ENCODE data around the gene CWF19L1. TPM values are rescaled to one million over a fixed set of nuclear protein-coding genes. Genes with fewer than 3 reads are reported as not detected.
A peak's percentile ranks its signal among the peaks of the same experiment; 100 is the strongest.

The CWF19L1 gene
- total and polyA plus RNA-seq, 2 of the 13 experiments (the other 11 are each of a cell fraction or from before 2014, with no cell fraction given) = 13.6 to 42.1 TPM

DNA sequence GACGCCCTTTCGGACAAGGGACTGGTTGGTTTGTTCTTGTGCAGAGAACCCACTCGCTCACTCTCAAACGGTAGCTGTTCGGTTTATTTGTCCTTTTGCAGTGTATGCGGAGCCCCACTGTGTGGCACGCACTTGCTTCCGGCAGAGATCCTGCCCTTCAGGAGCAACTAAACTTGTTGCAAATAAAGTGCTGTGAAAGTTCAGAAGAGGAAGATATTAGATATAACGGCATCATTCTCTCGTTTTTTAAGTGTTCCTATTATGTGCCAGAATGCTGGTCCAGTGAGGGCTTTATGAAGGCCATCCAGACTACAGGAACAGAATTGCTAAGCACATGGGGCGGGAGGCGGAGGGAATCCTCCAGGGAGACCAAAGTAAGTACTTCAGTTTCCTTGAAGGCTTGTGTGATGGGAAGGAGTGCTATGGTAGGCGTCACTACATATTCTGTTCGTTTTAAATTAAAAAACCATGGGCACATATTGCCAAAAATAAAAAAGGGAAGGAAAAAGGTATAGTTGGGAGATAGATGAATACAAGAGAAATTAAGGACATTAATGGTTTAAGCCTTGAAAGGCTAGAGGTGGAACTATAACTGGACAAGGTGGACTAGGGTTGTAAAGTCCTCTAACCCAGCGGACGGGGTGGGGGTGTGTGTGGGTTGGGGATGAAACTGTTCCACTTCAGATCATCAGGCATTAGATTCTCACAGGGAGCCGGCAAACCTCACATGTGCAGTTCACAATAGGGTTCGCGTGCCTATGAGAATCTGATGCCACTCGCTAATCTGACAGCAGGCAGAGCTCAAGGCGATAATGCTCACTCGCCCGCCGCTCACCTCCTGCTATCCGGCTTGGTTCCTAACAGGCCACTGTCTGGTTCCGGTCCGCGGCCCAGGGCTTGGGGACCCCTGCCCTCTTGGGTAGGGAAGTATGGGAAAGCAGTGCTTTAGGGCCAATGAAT, 80.9 kb downstream of the CWF19L1 start (continued):
- TF ChIP-seq BORCS8-MEF2B (CRISPR knock-in tag; IDR thresholded peaks at IDR 0.05) (no peak), ZNF772 (CRISPR knock-in tag; IDR thresholded peaks at IDR 0.05) (no peak), GFI1 (CRISPR knock-in tag; IDR thresholded peaks at IDR 0.05; ENCODE audit: borderline replicate concordance) (no peak), ETS1 (CRISPR knock-in tag; IDR thresholded peaks at IDR 0.05) (no peak), STAT5B (CRISPR knock-in tag; IDR thresholded peaks at IDR 0.05) (0 out of 2 replicates have a peak, but pooled peaks have one; percentile 3), MIER3 (CRISPR knock-in tag; IDR thresholded peaks at IDR 0.05; ENCODE audit: borderline replicate concordance) (no peak), BHLHE40 (IDR thresholded peaks at IDR 0.05; ENCODE audit: low read length) (no peak), KDM4B (CRISPR knock-in tag; IDR thresholded peaks at IDR 0.05) (no peak), AHR (CRISPR knock-in tag; IDR thresholded peaks at IDR 0.05) (peak; percentile 35; the same call in 1 of the 2 replicates), SKI (IDR thresholded peaks at IDR 0.05; ENCODE audit: partially characterized antibody) (no peak), PBX2 (CRISPR knock-in tag; IDR thresholded peaks at IDR 0.05) (no peak), THAP11 (CRISPR knock-in tag; IDR thresholded peaks at IDR 0.05) (peak; percentile 12; the same call in 1 of the 2 replicates), ARID5B (CRISPR knock-in tag; IDR thresholded peaks at IDR 0.05) (no peak), TEAD2 (CRISPR knock-in tag; IDR thresholded peaks at IDR 0.05) (no peak), MBD4 (IDR thresholded peaks at IDR 0.05; ENCODE audit: borderline replicate concordance, low read length) (no peak), GLI4 (CRISPR knock-in tag; IDR thresholded peaks at IDR 0.05; ENCODE audit: borderline replicate concordance) (no peak), ZNF558 (CRISPR knock-in tag; IDR thresholded peaks at IDR 0.05; ENCODE audit: borderline replicate concordance) (0 out of 2 replicates have a peak, but pooled peaks have one; percentile 6), ZNF878 (CRISPR knock-in tag; IDR thresholded peaks at IDR 0.05) (no peak), HOXD1 (CRISPR knock-in tag; IDR thresholded peaks at IDR 0.05) (no peak; the same call in 1 of the 2 replicates), U2AF1 (optimal IDR thresholded peaks at IDR 0.05; ENCODE audit: low read depth, low read length) (no peak), KDM2A (CRISPR knock-in tag; IDR thresholded peaks at IDR 0.05; ENCODE audit: borderline replicate concordance, low read depth) (peak; percentile 40)
- TF ChIP-seq, protein P1, sequence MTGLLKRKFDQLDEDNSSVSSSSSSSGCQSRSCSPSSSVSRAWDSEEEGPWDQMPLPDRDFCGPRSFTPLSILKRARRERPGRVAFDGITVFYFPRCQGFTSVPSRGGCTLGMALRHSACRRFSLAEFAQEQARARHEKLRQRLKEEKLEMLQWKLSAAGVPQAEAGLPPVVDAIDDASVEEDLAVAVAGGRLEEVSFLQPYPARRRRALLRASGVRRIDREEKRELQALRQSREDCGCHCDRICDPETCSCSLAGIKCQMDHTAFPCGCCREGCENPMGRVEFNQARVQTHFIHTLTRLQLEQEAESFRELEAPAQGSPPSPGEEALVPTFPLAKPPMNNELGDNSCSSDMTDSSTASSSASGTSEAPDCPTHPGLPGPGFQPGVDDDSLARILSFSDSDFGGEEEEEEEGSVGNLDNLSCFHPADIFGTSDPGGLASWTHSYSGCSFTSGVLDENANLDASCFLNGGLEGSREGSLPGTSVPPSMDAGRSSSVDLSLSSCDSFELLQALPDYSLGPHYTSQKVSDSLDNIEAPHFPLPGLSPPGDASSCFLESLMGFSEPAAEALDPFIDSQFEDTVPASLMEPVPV (CRISPR knock-in tag; IDR thresholded peaks at IDR 0.05) = no peak; the same call in 1 of the 2 replicates

Data from HepG2 (cell line).